H1 (cell line): ENCODE measurements around the gene NBPF3. TPM values are rescaled to one million over a fixed set of nuclear protein-coding genes. Genes with fewer than 3 reads are reported as not detected.
A peak's percentile ranks its signal among the peaks of the same experiment; 100 is the strongest.

Experiments used
- CTCF ChIA-PET: fragments of 300-600 bp; sonication (Branson Sonifier 250); formaldehyde crosslinking; loops from one replicate; lab custom pipeline; 2021; ENCODE audit not compliant: partially characterized antibody; lab: Charles Lee
- POLR2A ChIA-PET: fragments of 300-600 bp; sonication (Branson Sonifier 250); formaldehyde crosslinking; loops from one replicate; lab custom pipeline; 2021; ENCODE audit warnings: inconsistent platforms; ENCODE audit not compliant: partially characterized antibody; lab: Charles Lee
- DNase-seq, 2 experiments: peaks; one replicate each; pipeline versions ENCODE4 v3.0.0 to v3.0.0-alpha.2; 2010 to 2022; ENCODE audit warnings: low spot score in 2 of 2, low read depth in 1 of 2, mixed read lengths in 1 of 2
- FAIRE-seq: peaks from 2 replicates; lab custom pipeline; 2011; peaks lifted over from hg19 to GRCh38; lab: Jason Lieb, UNC
- H2AFZ ChIP-seq: 2 replicates; pipeline ENCODE4 v1.8.1; 2012; ENCODE audit warnings: low read length, inconsistent platforms
- H2AK5ac ChIP-seq: 2 replicates; pipeline ENCODE4 v1.6.1; 2013; ENCODE audit warnings: low read depth, low read length
- H2BK120ac ChIP-seq: replicated peaks from 2 replicates; pipeline ENCODE3; 2013; ENCODE audit warnings: low read depth, low read length, inconsistent platforms
- H2BK12ac ChIP-seq: 2 replicates; pipeline ENCODE4 v1.6.1; 2013; ENCODE audit warnings: low read depth, low read length
- H2BK15ac ChIP-seq: 2 replicates; pipeline ENCODE4 v1.6.1; 2013; ENCODE audit warnings: low read length
- H2BK20ac ChIP-seq: 2 replicates; pipeline ENCODE4 v1.6.1; 2013; ENCODE audit warnings: low read length
- H2BK5ac ChIP-seq: 2 replicates; pipeline ENCODE4 v1.6.1; 2013; ENCODE audit warnings: low read depth, low read length
- H3K14ac ChIP-seq: 2 replicates; pipeline ENCODE4 v1.6.1; 2013; ENCODE audit warnings: inconsistent platforms; ENCODE audit not compliant: insufficient read length
- H3K18ac ChIP-seq: 2 replicates; pipeline ENCODE4 v1.6.1; 2013; ENCODE audit warnings: low read length; ENCODE audit errors: extremely low read depth
- H3K23ac ChIP-seq: 2 replicates; pipeline ENCODE4 v1.6.1; 2013; ENCODE audit warnings: inconsistent platforms; ENCODE audit not compliant: insufficient read length
- H3K23me2 ChIP-seq: 2 replicates; pipeline ENCODE4 v1.6.1; 2013; ENCODE audit warnings: low read depth, low read length
- H3K27ac ChIP-seq: 2 replicates; pipeline ENCODE4 v1.6.1; 2011; ENCODE audit warnings: low read depth, low read length, inconsistent platforms
- H3K27me3 ChIP-seq, 4 experiments: replicated peaks in 1 of 4; 1 replicate in 1 of 4; 2 replicates in 3 of 4; pipeline versions ENCODE4 v1.6.1 to v1.8.1; 2011 to 2013; ENCODE audit warnings: low read length in 3 of 4, mild to moderate bottlenecking in 3 of 4, inconsistent platforms in 2 of 4, mixed read lengths in 2 of 4, moderate library complexity in 1 of 4; ENCODE audit not compliant: control insufficient read depth in 3 of 4, insufficient read depth in 3 of 4; ENCODE audit errors: extremely low read depth in 1 of 4
- H3K36me3 ChIP-seq, 4 experiments: 2 replicates each; pipeline versions ENCODE4 v1.6.1 to v1.8.1; 2011 to 2013; ENCODE audit warnings: mild to moderate bottlenecking in 4 of 4, low read length in 3 of 4, moderate library complexity in 2 of 4, control low read depth in 1 of 4, inconsistent platforms in 1 of 4; ENCODE audit not compliant: insufficient read depth in 4 of 4, control insufficient read depth in 2 of 4
- H3K4ac ChIP-seq: replicated peaks from 2 replicates; pipeline ENCODE3; 2013; ENCODE audit warnings: low read length, low read depth, mixed read lengths, inconsistent platforms; ENCODE audit not compliant: insufficient read length
- H3K4me1 ChIP-seq, 4 experiments: replicated peaks in 1 of 4; 1 replicate in 1 of 4; 2 replicates in 3 of 4; pipeline versions ENCODE4 v1.6.1 to v1.8.1; 2011 to 2013; ENCODE audit warnings: low read length in 3 of 4, inconsistent platforms in 2 of 4, mixed read lengths in 1 of 4; ENCODE audit not compliant: insufficient read depth in 4 of 4, control insufficient read depth in 3 of 4
- H3K4me2 ChIP-seq, 2 experiments: 2 replicates each; pipeline versions ENCODE4 v1.6.1 to v1.8.1; 2011 to 2013; ENCODE audit warnings: low read depth in 2 of 2, low read length in 2 of 2, control low read depth in 1 of 2, inconsistent platforms in 1 of 2, mild to moderate bottlenecking in 1 of 2; ENCODE audit not compliant: insufficient read depth in 1 of 2
- H3K4me3 ChIP-seq, 4 experiments: fragments of 200-600, 300-600 bp in 1 of 4; sonication (generic), shearing (Covaris generic), sonication (Bioruptor Twin) in 1 of 4; 2 replicates each; pipeline versions ENCODE4 v1.5.1 to v1.8.1; 2011 to 2016; ENCODE audit warnings: low read length in 4 of 4, low read depth in 3 of 4, control low read depth in 2 of 4, inconsistent platforms in 2 of 4, mild to moderate bottlenecking in 2 of 4, mixed read lengths in 1 of 4, moderate library complexity in 1 of 4; ENCODE audit not compliant: insufficient read depth in 2 of 4; ENCODE audit errors: extremely low read depth in 1 of 4
- H3K56ac ChIP-seq: replicated peaks from 2 replicates; pipeline ENCODE3; 2013; ENCODE audit warnings: low read depth, mild to moderate bottlenecking, mixed read lengths, low read length, inconsistent platforms; ENCODE audit not compliant: insufficient read length
- H3K79me1 ChIP-seq: 2 replicates; pipeline ENCODE4 v1.6.1; 2013; ENCODE audit warnings: low read depth, low read length, control low read depth
- H3K79me2 ChIP-seq, 2 experiments: 2 replicates each; pipeline versions ENCODE4 v1.6.1 to v1.8.1; 2012 to 2013; ENCODE audit warnings: low read length in 2 of 2, mild to moderate bottlenecking in 2 of 2, inconsistent platforms in 1 of 2; ENCODE audit not compliant: insufficient read depth in 2 of 2, control insufficient read depth in 1 of 2
- H3K9ac ChIP-seq, 4 experiments: replicated peaks in 1 of 4; 1 replicate in 1 of 4; 2 replicates in 3 of 4; pipeline versions ENCODE4 v1.6.1 to v1.8.1; 2011 to 2013; ENCODE audit warnings: low read depth in 3 of 4, low read length in 3 of 4, control low read depth in 2 of 4, mild to moderate bottlenecking in 2 of 4, moderate library complexity in 2 of 4, inconsistent platforms in 1 of 4; ENCODE audit errors: extremely low read depth in 1 of 4
- H3K9me3 ChIP-seq, 2 experiments: 2 replicates each; pipeline versions ENCODE4 v1.6.1 to v1.8.1; 2012 to 2013; ENCODE audit warnings: mild to moderate bottlenecking in 2 of 2, moderate library complexity in 2 of 2, control low read depth in 1 of 2, inconsistent platforms in 1 of 2, low read depth in 1 of 2, low read length in 1 of 2, mixed read lengths in 1 of 2; ENCODE audit not compliant: insufficient read depth in 2 of 2
- H4K20me1 ChIP-seq, 2 experiments: replicated peaks in 1 of 2; 2 replicates each; pipeline versions ENCODE3 to v1.8.1; 2011 to 2013; ENCODE audit warnings: inconsistent platforms in 2 of 2, low read length in 2 of 2, mild to moderate bottlenecking in 1 of 2; ENCODE audit not compliant: insufficient read depth in 2 of 2, control insufficient read depth in 1 of 2
- H4K5ac ChIP-seq: 2 replicates; pipeline ENCODE4 v1.6.1; 2013; ENCODE audit warnings: low read length, low read depth, mixed read lengths, inconsistent platforms; ENCODE audit not compliant: insufficient read length
- H4K8ac ChIP-seq: 2 replicates; pipeline ENCODE4 v1.8.0; 2013; ENCODE audit warnings: mild to moderate bottlenecking, moderate library complexity, low read length, inconsistent platforms; ENCODE audit not compliant: insufficient read depth; ENCODE audit errors: extremely low read depth
- H4K91ac ChIP-seq: replicated peaks from 2 replicates; pipeline ENCODE3; 2013; ENCODE audit warnings: low read length, mixed read lengths, inconsistent platforms; ENCODE audit not compliant: insufficient read length
- CTBP2 ChIP-seq: IDR thresholded peaks from 2 replicates; pipeline ENCODE4 v1.7.0; 2011; ENCODE audit warnings: borderline replicate concordance, mild to moderate bottlenecking, moderate library complexity, mixed read lengths, low read length; ENCODE audit not compliant: insufficient read depth, insufficient read length
- JUN ChIP-seq: IDR thresholded peaks from 2 replicates; pipeline ENCODE4 v1.6.1; 2011; ENCODE audit warnings: low read depth, mild to moderate bottlenecking, improper control_type of control experiment, low read length
- WGBS, 2 experiments: shearing (Covaris generic) in 1 of 2; methylation state at CpG; one replicate each; pipeline versions ENCODE4 v1.1.6 to v1.1.7; 2013 to 2015; ENCODE audit warnings: low lambda C conversion rate in 2 of 2, mixed read lengths in 2 of 2, inconsistent platforms in 1 of 2, low coverage in 1 of 2, missing lambda C conversion rate in 1 of 2; ENCODE audit not compliant: insufficient replicate concordance in 2 of 2, insufficient coverage in 1 of 2, insufficient read length in 1 of 2; ENCODE audit errors: extremely low coverage in 1 of 2, missing lambda C conversion rate in 1 of 2; 5-methylcytosine and 5-hydroxymethylcytosine counted together
- polyA plus RNA-seq, 7 experiments: library from polyadenylated mRNA; depleted of rRNA in 3 of 7; stranded (reverse) in 5 of 7; unstranded in 2 of 7; fragments of >200 nt in 5 of 7; fragments of 200-250 nt in 2 of 7; gene quantifications; 1 replicate in 5 of 7; 2 replicates in 1 of 7; 4 replicates in 1 of 7; pipeline versions ENCODE4 v1.2.1 to v1.2.3, GENCODE V29; 2011 to 2013; ENCODE audit warnings: missing spikeins in 2 of 7, mixed read lengths in 2 of 7
- total RNA-seq: library from RNA; stranded (reverse); fragmentation: NEBNext Ultra II Directional; extraction: Animal tissue kit (Norgen Biotek cat#: 25700); gene quantifications from 2 replicates; pipeline ENCODE4 v1.2.1, GENCODE V29; 2021

Gene NBPF3
- total and polyA plus RNA-seq, 2 of the 8 experiments (the other 6 are each of a cell fraction or from before 2014, with no cell fraction given), result 3.8 to 4.3 TPM

DNA sequence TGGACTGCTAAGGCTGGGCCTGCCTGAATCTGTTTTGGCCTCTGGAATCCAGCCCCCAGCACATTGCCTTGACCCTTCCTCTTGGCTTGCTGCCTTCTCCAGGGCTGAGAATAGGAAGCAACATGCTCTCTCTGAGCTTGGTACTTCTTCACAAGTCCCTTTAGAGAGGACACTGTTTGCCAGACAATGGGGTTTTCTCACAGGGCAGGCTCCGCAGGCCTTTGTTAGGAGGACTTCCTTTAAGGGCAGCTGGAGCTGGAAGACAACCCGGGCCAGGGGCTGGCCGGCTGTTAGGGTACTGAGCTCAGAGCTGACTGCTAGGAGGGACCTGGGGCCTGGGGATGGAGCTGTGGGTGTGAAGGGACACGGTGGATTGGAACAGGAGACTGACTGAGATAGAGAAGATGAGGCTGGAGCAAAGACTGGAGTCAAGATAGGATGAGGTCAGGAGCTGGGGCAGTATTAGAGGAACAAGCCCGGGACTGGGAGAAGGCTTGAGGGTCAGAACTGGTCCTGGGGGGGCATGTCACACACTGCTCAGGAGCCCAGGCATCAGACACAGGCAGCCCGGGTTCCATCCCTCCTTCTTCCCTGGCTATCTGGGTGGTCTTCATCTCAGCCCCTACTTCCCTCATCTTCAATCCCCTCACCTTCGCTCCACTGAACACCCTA, 63.9 kb downstream of the NBPF3 start:
- Histone ChIP-seq H4K5ac (no peak overlapping the region), H3K27ac (no peak overlapping the region), H3K4me3 (no peak overlapping the region), H3K27me3 (peaks cover 0 to 17% (median 10%) of the 10 kb centered on the region in 4 experiments; a peak in 6 of 7 replicates), H3K36me3 (no peaks in the 10 kb centered on the region), H3K79me2 (no peaks in the 10 kb centered on the region), H2AK5ac (0 out of 2 replicates have a peak overlapping the region, but pooled peaks have one; percentile 24), H3K9me3 (peaks cover 2 to 4% of the 10 kb centered on the region in 2 experiments; a peak in 2 of 4 replicates), H2BK20ac (no peak overlapping the region), H3K23ac (no peak overlapping the region), H3K4ac (no peak overlapping the region), H3K9ac (no peak overlapping the region), H3K4me2 (no peak overlapping the region), H2BK12ac (0 out of 2 replicates have a peak overlapping the region, but pooled peaks have one; percentile 23), H4K8ac (no peak overlapping the region), H3K23me2 (0 out of 2 replicates have a peak, but pooled peaks cover 2% of the 10 kb centered on the region), H3K14ac (no peak overlapping the region), H2BK5ac (no peak overlapping the region), H2AFZ (peak overlapping the region; percentile 44; the same call in 1 of the 2 replicates), H4K91ac (no peak overlapping the region), H3K4me1 (peaks cover 0 to 6% (median 5%) of the 10 kb centered on the region in 4 experiments; a peak in 5 of 7 replicates), H3K18ac (no peak overlapping the region), H4K20me1 (no peaks in the 10 kb centered on the region), H3K79me1 (no peaks in the 10 kb centered on the region), H2BK120ac (no peak overlapping the region), H3K56ac (no peak overlapping the region), H2BK15ac (no peak overlapping the region)
- FAIRE-seq (no peak), DNase-seq (no peak)
- TF ChIP-seq JUN, result no peak
- TF ChIP-seq CTBP2, result no peak
- ChIA-PET POLR2A (interaction anchor here (0.9 kb wide), 1 partner anchor 17 kb away, joined by 5 read pairs; no protein-coding TSS in a partner anchor), CTCF (interaction anchor here (0.8 to 26.3 kb wide), 6 partner anchors 11 to 249 kb away, joined by 3 to 372 read pairs (median 4); no protein-coding TSS in a partner anchor)
- 88% methylated on average over 6 of the region's 7 CpGs; no CpG with 5 or more reads in 1 of the 2 experiments for WGBS, 2 experiments
